Mesenchymal stem cell (in vitro differentiated cells and primary cell): ENCODE data around the gene TERT.

Experiments
- DNase-seq: peaks from one replicate; pipeline ENCODE4 v3.0.0-alpha.2; 2013
- H2AFZ ChIP-seq: one replicate; pipeline ENCODE4 v1.6.1; 2013; ENCODE audit warnings: low read depth, mild to moderate bottlenecking, control low read depth, inconsistent platforms, low read length, moderate library complexity
- H2AK5ac ChIP-seq: 2 replicates; pipeline ENCODE4 v1.6.1; 2013; ENCODE audit warnings: low read length, moderate library complexity, mild to moderate bottlenecking, inconsistent platforms; ENCODE audit not compliant: severe bottlenecking
- H2BK120ac ChIP-seq: one replicate; pipeline ENCODE4 v1.6.1; 2013; ENCODE audit warnings: low read depth, mild to moderate bottlenecking, inconsistent platforms, low read length, moderate library complexity
- H2BK12ac ChIP-seq, 2 experiments: one replicate each; pipeline ENCODE4 v1.6.1; 2013; ENCODE audit warnings: inconsistent platforms in 2 of 2, low read length in 2 of 2, mild to moderate bottlenecking in 2 of 2, moderate library complexity in 2 of 2, control low read depth in 1 of 2
- H2BK15ac ChIP-seq: one replicate; pipeline ENCODE4 v1.6.1; 2013; ENCODE audit warnings: mild to moderate bottlenecking, low read depth, inconsistent platforms; ENCODE audit not compliant: poor library complexity, severe bottlenecking
- H2BK5ac ChIP-seq: 2 replicates; pipeline ENCODE4 v1.6.1; 2013; ENCODE audit warnings: low read depth, mild to moderate bottlenecking, low read length, control low read depth, inconsistent platforms; ENCODE audit not compliant: poor library complexity, severe bottlenecking
- H3K14ac ChIP-seq, 2 experiments: one replicate each; pipeline ENCODE4 v1.6.1; 2013; ENCODE audit warnings: inconsistent platforms in 2 of 2, low read length in 2 of 2, control low read depth in 1 of 2, mild to moderate bottlenecking in 1 of 2, moderate library complexity in 1 of 2
- H3K18ac ChIP-seq, 2 experiments: one replicate each; pipeline ENCODE4 v1.6.1; 2013; ENCODE audit warnings: inconsistent platforms in 2 of 2, low read length in 2 of 2, control low read depth in 1 of 2, low read depth in 1 of 2, mild to moderate bottlenecking in 1 of 2
- H3K23ac ChIP-seq, 2 experiments: one replicate each; pipeline ENCODE4 v1.6.1; 2013; ENCODE audit warnings: inconsistent platforms in 2 of 2, low read length in 2 of 2, mild to moderate bottlenecking in 2 of 2, moderate library complexity in 2 of 2, control low read depth in 1 of 2
- H3K27ac ChIP-seq: 2 replicates; pipeline ENCODE4 v1.5.1; 2013; ENCODE audit warnings: mild to moderate bottlenecking, moderate library complexity, low read length, control low read depth, inconsistent platforms; ENCODE audit not compliant: poor library complexity, severe bottlenecking
- H3K27me3 ChIP-seq, 2 experiments: 2 replicates each; pipeline versions ENCODE4 v1.6.1 to v1.7.0; 2013; ENCODE audit warnings: low read length in 2 of 2, mild to moderate bottlenecking in 2 of 2, moderate library complexity in 2 of 2, control low read depth in 1 of 2, inconsistent platforms in 1 of 2; ENCODE audit not compliant: control insufficient read depth in 1 of 2, insufficient read depth in 1 of 2
- H3K36me3 ChIP-seq, 2 experiments: 2 replicates each; pipeline versions ENCODE4 v1.6.1 to v1.7.0; 2013; ENCODE audit warnings: low read length in 2 of 2, control low read depth in 1 of 2, inconsistent platforms in 1 of 2, low read depth in 1 of 2, mild to moderate bottlenecking in 1 of 2; ENCODE audit not compliant: insufficient read depth in 2 of 2, control insufficient read depth in 1 of 2
- H3K4ac ChIP-seq, 2 experiments: one replicate each; pipeline ENCODE4 v1.6.1; 2013; ENCODE audit warnings: inconsistent platforms in 2 of 2, low read length in 2 of 2, mild to moderate bottlenecking in 2 of 2, moderate library complexity in 2 of 2, control low read depth in 1 of 2, low read depth in 1 of 2
- H3K4me1 ChIP-seq: 2 replicates; pipeline ENCODE4 v1.6.1; 2013; ENCODE audit warnings: low read depth, low read length, control low read depth; ENCODE audit not compliant: control insufficient read depth, insufficient read depth
- H3K4me2 ChIP-seq: 2 replicates; pipeline ENCODE4 v1.6.1; 2013; ENCODE audit warnings: low read length, mild to moderate bottlenecking, inconsistent platforms; ENCODE audit not compliant: poor library complexity, severe bottlenecking
- H3K4me3 ChIP-seq, 2 experiments: 2 replicates each; pipeline versions ENCODE4 v1.5.1 to v1.7.0; 2013; ENCODE audit warnings: low read length in 2 of 2, mild to moderate bottlenecking in 2 of 2, control low read depth in 1 of 2, low read depth in 1 of 2; ENCODE audit not compliant: insufficient read depth in 1 of 2
- H3K79me1 ChIP-seq: replicated peaks from 2 replicates; pipeline ENCODE4 v1.6.1; 2013; ENCODE audit warnings: mild to moderate bottlenecking, control low read depth, low read length, inconsistent platforms; ENCODE audit not compliant: poor library complexity, severe bottlenecking
- H3K9ac ChIP-seq: 2 replicates; pipeline ENCODE4 v1.7.0; 2013; ENCODE audit warnings: mild to moderate bottlenecking, low read length, moderate library complexity
- H3K9me3 ChIP-seq: 2 replicates; pipeline ENCODE4 v1.7.0; 2013; ENCODE audit warnings: mild to moderate bottlenecking, low read length; ENCODE audit not compliant: control insufficient read depth
- H4K8ac ChIP-seq: one replicate; pipeline ENCODE4 v1.6.1; 2013; ENCODE audit warnings: inconsistent platforms, mild to moderate bottlenecking, low read length, moderate library complexity
- H4K91ac ChIP-seq: one replicate; pipeline ENCODE4 v1.6.1; 2013; ENCODE audit warnings: mild to moderate bottlenecking, low read length, inconsistent platforms
- WGBS: methylation state at CpG from one replicate; pipeline ENCODE4 v1.1.7; 2013; ENCODE audit warnings: mixed read lengths; 5-methylcytosine and 5-hydroxymethylcytosine counted together

Gene TERT

GRCh38 chr5:1317921-1318565 lies 23.2 kb upstream of the TERT start:
- Histone ChIP-seq H3K79me1 (peaks cover 13% of the 10 kb centered on the region), H2BK12ac (no peak overlapping the region), H4K8ac (no peak overlapping the region), H2AK5ac (no peak overlapping the region), H3K9me3 (no peaks in the 10 kb centered on the region), H2BK15ac (no peak overlapping the region), H3K4me1 (peaks cover 10% of the 10 kb centered on the region), H3K27me3 (peaks cover 0 to 15% of the 10 kb centered on the region in 2 experiments), H3K9ac (no peak overlapping the region), H4K91ac (no peak overlapping the region), H3K4me3 (no peak overlapping the region), H2BK120ac (no peak overlapping the region), H3K36me3 (peaks cover 54 to 57% of the 10 kb centered on the region in 2 experiments), H3K4me2 (no peak overlapping the region), H3K18ac (no peak overlapping the region), H2AFZ (no peak overlapping the region), H3K14ac (no peak overlapping the region), H2BK5ac (no peak overlapping the region), H3K4ac (no peak overlapping the region), H3K27ac (no peak overlapping the region), H3K23ac (no peak overlapping the region)
- no peak for DNase-seq
- 94% methylated on average over 26 of the region's 26 CpGs for WGBS

- no peak overlapping the region for H3K4ac ChIP-seq
- no peak overlapping the region for H2BK120ac ChIP-seq
- H3K4me1 ChIP-seq, result peaks cover 10% of the 10 kb centered on the region
- peaks cover 0 to 26% of the 10 kb centered on the region in 2 experiments for H3K27me3 ChIP-seq
- H2BK15ac ChIP-seq, result no peak overlapping the region
- H3K4me2 ChIP-seq, result no peak overlapping the region
- H3K27ac ChIP-seq, result no peak overlapping the region
- no peak overlapping the region for H4K8ac ChIP-seq
- H2AFZ ChIP-seq, result no peak overlapping the region
- no peak overlapping the region for H3K9ac ChIP-seq
- peaks cover 10% of the 10 kb centered on the region for H3K79me1 ChIP-seq
- H3K9me3 ChIP-seq, result no peaks in the 10 kb centered on the region
- H2AK5ac ChIP-seq, result no peak overlapping the region
- H2BK5ac ChIP-seq, result no peak overlapping the region
- H3K4me3 ChIP-seq, result peak overlapping the region in 1 of 2 experiments; percentile 15
- no peak overlapping the region for H3K23ac ChIP-seq
- 86% methylated on average over 17 of the region's 17 CpGs for WGBS
- peaks cover 44% of the 10 kb centered on the region in 2 experiments for H3K36me3 ChIP-seq
- no peak for DNase-seq
- H3K14ac ChIP-seq, result no peak overlapping the region
- H3K18ac ChIP-seq, result no peak overlapping the region
- H4K91ac ChIP-seq, result no peak overlapping the region
- no peak overlapping the region for H2BK12ac ChIP-seq
Measured at GRCh38 chr5:1316588-1317340, 21.9 kb upstream of the TERT start.

GRCh38 chr5:1315709-1316587 lies 21.1 kb upstream of the TERT start:
- Histone ChIP-seq H3K27ac (no peak overlapping the region), H2AK5ac (no peak overlapping the region), H3K4me1 (peaks cover 10% of the 10 kb centered on the region), H2BK12ac (no peak overlapping the region), H3K4me2 (no peak overlapping the region), H4K91ac (no peak overlapping the region), H3K4ac (no peak overlapping the region), H4K8ac (no peak overlapping the region), H2BK15ac (no peak overlapping the region), H3K9me3 (peaks cover 4% of the 10 kb centered on the region), H2BK120ac (no peak overlapping the region), H3K27me3 (peaks cover 0 to 31% of the 10 kb centered on the region in 2 experiments), H3K14ac (no peak overlapping the region), H3K18ac (no peak overlapping the region), H2AFZ (no peak overlapping the region), H3K4me3 (peak overlapping the region; percentile 15 to 57), H3K79me1 (peaks cover 10% of the 10 kb centered on the region), H3K9ac (peak overlapping the region; percentile 19), H3K23ac (no peak overlapping the region), H3K36me3 (peaks cover 36% of the 10 kb centered on the region in 2 experiments), H2BK5ac (no peak overlapping the region)
- WGBS, result 70% methylated on average over 33 of the region's 33 CpGs
- DNase-seq, result no peak
